Hepatocyte (in vitro differentiated cells): Measurements from ENCODE around the gene CSRP1.

ENCODE experiments used
- EZH2 ChIP-seq: fragments of 200-600 bp; sonication (generic); IDR thresholded peaks from 2 replicates; pipeline ENCODE4 v1.6.1; 2016; ENCODE audit warnings: antibody characterized with exemption, mild to moderate bottlenecking, borderline replicate concordance
- TF ChIP-seq, protein P1 (sequence below): fragments of 200-600 bp; sonication (generic); IDR thresholded peaks from 2 replicates; pipeline ENCODE4 v1.5.1; 2016; ENCODE audit warnings: antibody characterized with exemption, mild to moderate bottlenecking; ENCODE audit not compliant: poor library complexity

DNA sequence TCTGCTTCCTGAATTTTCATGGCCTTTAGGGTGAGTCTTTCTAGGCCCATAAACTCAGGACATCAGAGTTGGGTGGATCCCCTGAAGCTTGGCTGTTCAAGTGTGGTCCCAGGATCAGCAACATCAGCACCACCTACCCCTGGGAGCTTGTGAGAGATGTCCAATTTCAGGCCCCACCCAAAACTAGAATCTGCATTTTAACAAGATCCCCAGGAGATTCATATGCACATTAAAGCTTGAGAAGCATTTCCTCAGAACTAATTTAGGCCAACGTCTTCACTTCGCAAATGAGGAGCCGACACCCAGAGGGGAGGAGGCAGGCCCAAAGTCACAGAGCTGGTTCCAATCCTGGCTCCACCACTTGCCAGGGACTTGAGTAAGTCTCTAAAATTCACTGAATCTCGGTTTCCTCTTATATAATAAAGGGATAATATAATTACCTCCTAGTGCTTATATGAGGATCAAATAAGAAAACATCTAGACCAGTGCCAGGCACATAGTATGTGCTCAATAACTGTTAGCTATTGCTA, 27.7 kb downstream of the CSRP1 start:
- TF ChIP-seq, protein P1, sequence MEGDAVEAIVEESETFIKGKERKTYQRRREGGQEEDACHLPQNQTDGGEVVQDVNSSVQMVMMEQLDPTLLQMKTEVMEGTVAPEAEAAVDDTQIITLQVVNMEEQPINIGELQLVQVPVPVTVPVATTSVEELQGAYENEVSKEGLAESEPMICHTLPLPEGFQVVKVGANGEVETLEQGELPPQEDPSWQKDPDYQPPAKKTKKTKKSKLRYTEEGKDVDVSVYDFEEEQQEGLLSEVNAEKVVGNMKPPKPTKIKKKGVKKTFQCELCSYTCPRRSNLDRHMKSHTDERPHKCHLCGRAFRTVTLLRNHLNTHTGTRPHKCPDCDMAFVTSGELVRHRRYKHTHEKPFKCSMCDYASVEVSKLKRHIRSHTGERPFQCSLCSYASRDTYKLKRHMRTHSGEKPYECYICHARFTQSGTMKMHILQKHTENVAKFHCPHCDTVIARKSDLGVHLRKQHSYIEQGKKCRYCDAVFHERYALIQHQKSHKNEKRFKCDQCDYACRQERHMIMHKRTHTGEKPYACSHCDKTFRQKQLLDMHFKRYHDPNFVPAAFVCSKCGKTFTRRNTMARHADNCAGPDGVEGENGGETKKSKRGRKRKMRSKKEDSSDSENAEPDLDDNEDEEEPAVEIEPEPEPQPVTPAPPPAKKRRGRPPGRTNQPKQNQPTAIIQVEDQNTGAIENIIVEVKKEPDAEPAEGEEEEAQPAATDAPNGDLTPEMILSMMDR: no peak
- no peak for TF ChIP-seq EZH2
